WTC11 (cell line): Measurements from ENCODE around the gene SLC49A3.

Source experiments
- CTCF ChIP-seq: fragments of 200-600 bp; IDR thresholded peaks from 2 replicates; pipeline ENCODE4 v1.8.0; 2022; ENCODE audit warnings: antibody characterized with exemption
- FOXP1 ChIP-seq: sonication (generic); formaldehyde crosslinking; IDR thresholded peaks from 2 replicates; pipeline ENCODE4 v1.8.0; 2022; ENCODE audit warnings: missing genetic modification reagents, mild to moderate bottlenecking, moderate library complexity, borderline replicate concordance
- STAT6 ChIP-seq: sonication (generic); formaldehyde crosslinking; conservative IDR thresholded peaks from 2 replicates; pipeline ENCODE4 v1.8.1; 2023; ENCODE audit warnings: mild to moderate bottlenecking, low read depth, missing genetic modification reagents, moderate library complexity
- ZNF138 ChIP-seq: sonication (generic); formaldehyde crosslinking; conservative IDR thresholded peaks from 2 replicates; pipeline ENCODE4 v1.8.1; 2022; ENCODE audit warnings: mild to moderate bottlenecking, moderate library complexity, missing genetic modification reagents

GRCh38 chr4:667545-667925 lies 21.4 kb downstream of the SLC49A3 start:
- TF ChIP-seq CTCF = no peak
- no peak for TF ChIP-seq FOXP1 (CRISPR knock-in tag)
- TF ChIP-seq ZNF138 = no peak
- TF ChIP-seq STAT6 = no peak
